A673 (cell line): ENCODE data around the gene TFDP1. TPM values are rescaled to one million over a fixed set of nuclear protein-coding genes. Genes with fewer than 3 reads are reported as not detected.

Source experiments
- BruUV-seq: library from RNA; stranded (reverse); fragments of 400-500 nt; replicated peaks from 2 replicates; lab custom pipeline; 2021; lab: Mats Ljungman, UMichigan
- CTCF ChIA-PET: fragments of 300-600 bp; sonication (Branson Sonifier 250); formaldehyde crosslinking; loops from one replicate; lab custom pipeline; 2022; ENCODE audit warnings: antibody characterized with exemption; lab: Charles Lee
- POLR2A ChIA-PET: fragments of 300-600 bp; sonication (Branson Sonifier 250); formaldehyde crosslinking; loops from one replicate; lab custom pipeline; 2022; ENCODE audit warnings: antibody characterized with exemption; ENCODE audit not compliant: low non-redundant PET; lab: Charles Lee
- DNase-seq: peaks from one replicate; pipeline ENCODE4 v3.0.0-alpha.2; 2015; ENCODE audit warnings: low spot score
- H3K27ac ChIP-seq: fragments of 200-600 bp; sonication (generic); 2 replicates; pipeline ENCODE4 v1.5.1; 2016; ENCODE audit warnings: mixed run types, low read depth, mild to moderate bottlenecking, mixed read lengths, antibody characterized with exemption, low read length; ENCODE audit not compliant: poor library complexity, severe bottlenecking
- H3K27me3 ChIP-seq: fragments of 200-600 bp; sonication (generic); replicated peaks from 2 replicates; pipeline ENCODE4 v1.6.1; 2017; ENCODE audit warnings: mixed run types, low read depth, mild to moderate bottlenecking, mixed read lengths, antibody characterized with exemption, low read length; ENCODE audit not compliant: insufficient read depth, poor library complexity
- H3K36me3 ChIP-seq: fragments of 200-600 bp; sonication (generic); 2 replicates; pipeline ENCODE4 v1.6.1; 2016; ENCODE audit warnings: mixed run types, mild to moderate bottlenecking, mixed read lengths, antibody characterized with exemption, low read length; ENCODE audit not compliant: insufficient read depth, poor library complexity, severe bottlenecking
- H3K4me1 ChIP-seq: fragments of 200-600 bp; sonication (generic); 2 replicates; pipeline ENCODE4 v1.6.1; 2017; ENCODE audit warnings: mixed run types, mild to moderate bottlenecking, mixed read lengths, antibody characterized with exemption, low read length; ENCODE audit not compliant: insufficient read depth, poor library complexity, severe bottlenecking
- H3K4me3 ChIP-seq: fragments of 200-600 bp; sonication (generic); 2 replicates; pipeline ENCODE4 v1.5.1; 2016; ENCODE audit warnings: low read depth, mixed run types, mild to moderate bottlenecking, mixed read lengths, low read length; ENCODE audit not compliant: poor library complexity, severe bottlenecking
- H3K9me3 ChIP-seq: fragments of 200-600 bp; sonication (generic); 2 replicates; pipeline ENCODE4 v1.6.1; 2016; ENCODE audit warnings: mixed run types, low read depth, mild to moderate bottlenecking, mixed read lengths, antibody characterized with exemption, low read length; ENCODE audit not compliant: poor library complexity, severe bottlenecking
- CTCF ChIP-seq: fragments of 300-800, 200-600 bp; sonication (generic); conservative IDR thresholded peaks from 2 replicates; pipeline ENCODE4 v1.5.1; 2017; ENCODE audit warnings: low read depth, mild to moderate bottlenecking, antibody characterized with exemption, low read length, moderate library complexity, mixed read lengths
- EZH2 ChIP-seq: fragments of 200-600 bp; sonication (generic); IDR thresholded peaks from 2 replicates; pipeline ENCODE4 v1.6.1; 2017; ENCODE audit warnings: borderline replicate concordance, low read depth, mild to moderate bottlenecking, mixed read lengths, antibody characterized with exemption, low read length; ENCODE audit not compliant: poor library complexity, severe bottlenecking
- intact Hi-C: fragments of 100-400 bp; cut with micrococcal nuclease; formaldehyde crosslinking; loops from one replicate; pipeline ENCODE4 v1.10.0; 2022; ENCODE audit not compliant: unreplicated experiment
- total RNA-seq: library from RNA; stranded (reverse); gene quantifications from 2 replicates; pipeline ENCODE4 v1.2.3, GENCODE V29; 2021

TFDP1 gene
- total RNA-seq, 1 experiment from 2014 or later, result 153 TPM

DNA sequence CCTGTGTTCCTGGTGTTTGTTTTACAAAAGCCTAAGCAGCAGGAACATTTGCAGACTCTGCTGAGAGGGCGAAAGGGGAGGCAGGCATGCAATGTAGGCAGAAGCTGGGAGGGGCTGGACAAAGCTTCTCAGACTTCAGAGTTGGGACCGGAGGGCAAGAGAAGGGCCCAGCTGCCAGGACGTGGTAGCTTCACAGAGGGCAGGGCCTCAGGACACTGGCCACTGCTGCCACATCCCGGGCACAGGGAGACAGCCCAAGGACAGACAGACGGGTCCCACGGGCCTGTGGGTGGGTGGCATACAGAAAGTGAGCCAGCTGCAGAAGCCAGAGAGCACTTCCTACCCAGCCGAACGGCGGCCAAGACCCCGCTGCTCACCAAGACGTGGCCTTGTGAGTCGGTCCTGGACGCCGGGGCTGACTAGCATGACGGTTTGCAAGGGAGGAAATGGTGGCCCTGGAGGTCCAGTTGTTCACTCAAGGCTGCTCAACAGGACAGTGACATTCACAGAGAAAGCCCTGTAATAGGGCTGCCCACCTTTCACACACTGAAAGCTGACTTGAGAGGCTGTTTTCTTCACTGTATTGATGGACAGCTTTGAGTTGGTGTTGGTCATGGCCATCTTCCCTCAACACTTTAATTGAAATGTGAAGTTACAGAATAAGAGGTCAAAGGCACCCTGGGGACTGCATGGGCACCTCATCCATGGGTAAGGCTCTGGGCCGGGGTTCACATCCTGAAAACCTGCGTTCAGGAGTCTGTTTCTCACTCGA lies 23.7 kb upstream of the TFDP1 start:
- H3K36me3 ChIP-seq, result no peaks in the 10 kb centered on the region
- ChIA-PET CTCF (interaction anchor here (2.8 kb wide), 1 partner anchor 103 kb away, joined by 20 read pairs; no protein-coding TSS in a partner anchor), POLR2A (no interaction called here)

GRCh38 chr13:113561417-113562084 lies 23.0 kb upstream of the TFDP1 start:
- TF ChIP-seq CTCF (no peak), EZH2 (no peak)

More for the DNA sequence above, 23.7 kb upstream of the TFDP1 start:
- Histone ChIP-seq H3K27me3 (no peaks in the 10 kb centered on the region), H3K4me3 (no peak overlapping the region), H3K4me1 (no peaks in the 10 kb centered on the region), H3K9me3 (no peaks in the 10 kb centered on the region), H3K27ac (no peak overlapping the region)
- TF ChIP-seq EZH2, result no peak
- no peak for TF ChIP-seq CTCF
- no TSS peak for BruUV-seq
- no peak for DNase-seq
- intact Hi-C loops, result no loop called here

DNA sequence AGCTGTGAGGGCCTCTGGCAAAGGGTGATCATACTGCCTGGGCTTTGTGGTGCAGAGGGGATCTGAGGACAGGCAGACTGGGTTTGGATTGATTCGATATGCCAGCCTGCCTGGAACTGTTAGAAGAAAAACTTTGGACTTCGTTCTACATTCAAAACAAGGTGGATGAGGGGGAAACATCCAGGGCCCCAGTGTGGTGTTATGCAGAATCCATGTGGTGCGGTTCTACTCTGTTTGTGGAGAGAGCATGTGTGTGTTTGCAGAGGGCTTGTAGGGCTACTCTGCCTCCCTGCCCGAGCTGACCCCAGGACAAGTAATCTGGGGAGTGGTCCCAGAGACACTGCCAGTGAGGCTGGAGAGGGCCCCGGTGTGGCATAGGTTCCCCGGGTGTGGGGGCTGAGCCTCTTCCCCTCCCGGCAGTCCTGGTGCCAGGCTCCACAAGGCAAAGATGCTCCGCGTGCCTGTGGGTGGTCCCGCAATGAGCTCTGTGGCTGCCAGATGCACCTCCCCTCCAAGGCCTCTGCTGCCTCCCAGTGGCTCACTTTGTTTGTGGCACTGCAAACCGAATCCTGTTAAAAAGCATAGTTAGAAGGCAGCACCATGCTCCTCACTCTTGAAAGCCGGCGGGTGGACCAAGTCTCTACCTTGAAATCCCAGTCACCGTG lies 22.3 kb upstream of the TFDP1 start:
- no peak overlapping the region for H3K27ac ChIP-seq
- no peak for TF ChIP-seq EZH2
- peak; percentile 86 for TF ChIP-seq CTCF
- intact Hi-C loops, result loop anchor here (1.0 kb wide), 2 partner anchors 104 to 620 kb away; no protein-coding TSS in a partner anchor
- H3K27me3 ChIP-seq, result no peaks in the 10 kb centered on the region
- H3K36me3 ChIP-seq, result no peaks in the 10 kb centered on the region
- peak; percentile 90 for DNase-seq
- H3K4me3 ChIP-seq, result no peak overlapping the region
- H3K4me1 ChIP-seq, result no peaks in the 10 kb centered on the region
- no peaks in the 10 kb centered on the region for H3K9me3 ChIP-seq
- no TSS peak for BruUV-seq
- POLR2A ChIA-PET, result no interaction called here
- CTCF ChIA-PET, result interaction anchor here (0.5 to 2.8 kb wide), 5 partner anchors 30 to 619 kb away, joined by 3 to 20 read pairs (median 3); no protein-coding TSS in a partner anchor

More at GRCh38 chr13:113561417-113562084, 23.0 kb upstream of the TFDP1 start:
- no TSS peak for BruUV-seq
- Histone ChIP-seq H3K4me1 (no peaks in the 10 kb centered on the region), H3K27me3 (no peaks in the 10 kb centered on the region), H3K9me3 (no peaks in the 10 kb centered on the region), H3K36me3 (no peaks in the 10 kb centered on the region), H3K27ac (no peak overlapping the region), H3K4me3 (no peak overlapping the region)
- no peak for DNase-seq
- intact Hi-C loops, result loop anchor here (1.0 kb wide), 2 partner anchors 103 to 619 kb away; no protein-coding TSS in a partner anchor
- CTCF ChIA-PET, result interaction anchor here (0.5 to 2.8 kb wide), 5 partner anchors 30 to 619 kb away, joined by 3 to 20 read pairs (median 3); no protein-coding TSS in a partner anchor
- POLR2A ChIA-PET, result no interaction called here
